Measurements from ENCODE around the gene TBCE.
"Not testable (repeated sequence)": the region's sequence is repeated elsewhere in the genome, so short reads cannot be mapped to it uniquely, and the experiment has no call there.

TBCE gene

GRCh38 chr1:235357485-235358373 lies 9.5 kb upstream of the TBCE start:
- no peak for DNase-seq

DNA sequence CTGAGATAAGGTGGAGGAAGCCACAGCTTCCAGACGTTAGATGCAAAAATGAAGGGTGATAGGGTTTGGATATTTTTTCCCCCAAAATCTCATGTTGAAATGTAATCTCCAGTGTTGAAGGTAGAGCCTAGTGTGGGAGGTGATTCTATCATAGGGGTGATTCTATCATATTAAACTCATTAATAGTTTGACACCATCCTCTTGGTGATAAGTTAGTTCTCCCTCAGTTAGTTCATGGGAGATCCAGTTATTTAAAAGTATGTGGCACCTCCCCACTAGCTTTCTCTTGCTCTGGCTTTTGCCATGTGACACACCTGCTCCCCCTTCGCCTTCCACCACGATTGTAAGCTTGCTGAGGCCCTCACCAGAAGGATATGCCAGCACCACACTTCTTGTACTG lies 8.3 kb upstream of the TBCE start:
- DNase-seq, result no peak

DNA sequence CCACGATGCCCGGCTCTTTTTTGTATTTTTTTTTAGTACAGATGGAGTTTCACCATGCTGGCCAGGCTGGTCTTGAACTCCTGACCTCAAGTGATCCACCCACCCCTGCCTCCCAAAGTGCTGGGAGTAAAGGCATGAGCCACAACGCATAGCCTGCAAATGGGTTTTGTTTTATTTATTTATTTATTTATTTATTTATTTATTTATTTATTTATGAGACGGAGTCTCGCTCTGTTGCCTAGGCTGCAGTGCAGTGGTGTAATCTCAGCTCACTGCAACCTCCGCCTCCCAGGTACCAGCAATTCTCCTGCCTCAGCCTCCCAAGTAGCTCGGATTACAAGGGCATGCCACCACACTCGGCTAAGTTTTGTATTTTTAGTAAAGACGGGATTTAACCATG lies 3.0 kb upstream of the TBCE start:
- not testable (repeated sequence) for DNase-seq

DNA sequence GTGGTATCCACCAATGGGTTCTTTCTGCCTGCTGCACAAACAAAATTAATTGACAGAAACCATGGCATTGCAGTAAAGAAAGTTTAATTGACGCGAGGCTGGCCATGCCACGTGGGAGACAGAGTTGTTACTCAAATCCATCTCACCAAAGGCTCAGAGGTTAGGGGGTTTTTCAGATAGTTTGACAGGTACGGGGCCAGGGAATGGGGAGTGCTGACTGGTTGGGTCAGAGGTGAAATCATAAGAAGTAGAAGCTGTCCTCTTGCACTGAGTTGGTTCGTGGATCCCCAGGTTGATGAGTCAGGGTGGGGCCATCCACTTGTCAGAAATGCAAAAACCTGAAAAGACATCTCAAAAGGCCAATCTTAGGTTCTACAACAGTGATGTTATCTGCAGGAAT lies 941 bp upstream of the TBCE start:
- no peak for DNase-seq

- no peak for DNase-seq
These were observed 1.2 kb downstream of the TBCE start for GRCh38 chr1:235368428-235368827.

DNA sequence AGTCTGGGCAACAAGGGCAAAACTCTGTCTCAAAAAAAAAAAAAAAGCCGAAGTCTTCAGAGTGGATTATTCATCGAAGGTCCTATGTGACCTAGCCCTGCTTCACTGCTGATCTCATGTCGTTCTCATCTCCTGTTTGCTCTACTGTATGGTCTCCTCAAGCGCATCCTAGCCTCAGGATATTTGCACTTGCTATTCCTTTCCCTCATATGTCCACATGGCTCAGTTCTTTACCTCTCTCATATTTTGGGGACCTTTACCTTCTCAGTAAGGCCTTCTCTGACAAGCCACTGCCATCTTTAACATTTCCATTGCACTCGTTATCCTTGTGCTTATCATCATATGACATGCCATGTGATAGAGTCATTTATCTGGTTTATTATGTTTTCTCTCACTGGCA lies 2.6 kb downstream of the TBCE start:
- DNase-seq, result no peak

DNA sequence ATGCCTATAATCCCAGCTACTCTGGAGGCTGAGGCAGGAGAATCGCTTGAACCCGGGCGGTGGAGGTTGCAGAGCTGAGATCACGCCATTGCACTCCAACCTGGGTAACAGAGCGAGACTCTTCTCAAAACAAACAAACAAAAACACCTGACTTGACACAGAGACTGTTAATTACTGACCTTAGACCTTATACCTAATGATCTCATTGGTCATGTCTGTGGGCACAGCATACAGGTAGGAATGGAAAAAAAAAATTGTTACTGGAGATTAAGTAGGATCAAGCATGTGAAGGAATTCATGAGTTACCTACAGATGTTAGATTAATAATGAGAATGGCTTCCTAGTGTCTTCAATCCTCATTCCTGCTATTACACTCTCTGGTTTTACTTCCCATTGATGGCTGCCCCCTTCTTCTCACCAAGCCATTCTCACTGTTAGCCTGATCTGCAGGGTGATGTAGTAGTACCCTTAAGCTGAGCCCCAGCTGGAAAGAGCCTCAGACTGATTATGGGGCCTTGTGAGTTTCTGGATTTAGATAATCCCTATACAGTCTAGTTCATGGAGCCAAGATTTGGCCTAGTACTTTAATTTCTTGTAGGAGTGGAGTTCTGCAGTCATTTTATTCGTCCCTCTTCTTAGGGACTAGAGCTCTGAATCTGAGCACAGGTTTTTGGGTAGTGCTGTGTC lies 8.8 kb downstream of the TBCE start:
- no peak for DNase-seq

- DNase-seq, result not testable (repeated sequence)
These were observed 11.0 kb downstream of the TBCE start for GRCh38 chr1:235378134-235378735.

- not testable (repeated sequence) for DNase-seq
These were observed 14.9 kb downstream of the TBCE start for GRCh38 chr1:235381955-235382739.

- DNase-seq, result not testable (repeated sequence)
These were observed 18.4 kb downstream of the TBCE start for GRCh38 chr1:235385633-235386032.

DNA sequence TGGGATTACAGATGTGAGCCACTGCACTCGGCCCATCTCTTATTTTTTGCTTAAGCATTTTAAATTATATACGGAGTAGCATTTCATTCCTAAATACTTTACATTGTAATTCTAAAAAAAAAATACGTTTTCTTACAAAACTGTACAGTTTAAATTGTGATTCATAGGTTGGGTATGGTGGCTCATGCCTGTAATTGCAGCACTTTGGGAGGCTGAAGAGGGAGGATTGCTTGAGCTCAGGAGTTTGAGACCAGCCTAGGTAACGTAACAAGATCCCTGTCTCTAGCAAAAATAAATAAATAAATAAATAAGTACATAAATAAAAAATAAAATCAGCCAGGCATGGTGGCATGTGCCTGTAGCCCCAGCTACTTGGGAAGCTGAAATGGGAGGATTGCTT lies 24.6 kb downstream of the TBCE start:
- DNase-seq, result no peak

GRCh38 chr1:235397733-235398132 lies 30.5 kb downstream of the TBCE start:
- DNase-seq, result no peak

DNA sequence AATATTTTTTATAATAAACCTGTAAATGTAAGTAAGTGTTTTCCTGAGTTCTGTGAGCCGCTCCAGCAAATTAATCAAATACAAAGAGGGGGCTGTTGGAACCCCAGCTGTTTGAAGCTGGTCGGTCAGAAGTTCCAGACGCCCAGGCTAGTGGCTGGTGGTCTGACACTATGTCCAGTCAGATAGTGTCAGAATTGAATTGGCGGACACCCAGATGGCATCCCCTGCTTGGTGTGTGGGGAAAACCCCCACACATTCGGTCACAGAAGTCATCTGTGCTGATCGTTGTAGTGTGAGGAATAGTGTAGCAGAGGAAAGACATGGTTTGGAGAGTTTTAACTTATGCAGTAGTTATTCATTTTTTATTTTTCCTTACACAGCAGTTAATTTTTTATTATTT lies 32.4 kb downstream of the TBCE start:
- no peak for DNase-seq

DNA sequence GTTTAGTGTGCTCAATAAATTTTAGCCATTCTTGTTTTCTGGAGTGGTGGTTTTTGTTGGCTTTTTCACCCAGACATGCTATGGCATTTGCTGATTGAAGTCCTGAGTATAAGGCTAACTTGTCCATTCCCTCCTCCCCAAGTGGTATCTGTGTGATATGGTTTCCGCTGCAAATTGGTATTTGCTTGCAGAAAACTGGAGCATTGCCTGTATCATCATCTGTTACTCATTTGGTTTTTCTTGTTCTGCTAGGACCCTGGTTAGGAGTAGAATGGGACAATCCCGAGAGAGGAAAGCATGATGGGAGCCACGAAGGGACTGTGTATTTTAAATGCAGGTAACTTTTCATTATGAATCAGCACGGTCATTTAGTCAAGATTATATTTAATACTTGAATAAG lies 34.0 kb downstream of the TBCE start:
- no peak for DNase-seq

DNA sequence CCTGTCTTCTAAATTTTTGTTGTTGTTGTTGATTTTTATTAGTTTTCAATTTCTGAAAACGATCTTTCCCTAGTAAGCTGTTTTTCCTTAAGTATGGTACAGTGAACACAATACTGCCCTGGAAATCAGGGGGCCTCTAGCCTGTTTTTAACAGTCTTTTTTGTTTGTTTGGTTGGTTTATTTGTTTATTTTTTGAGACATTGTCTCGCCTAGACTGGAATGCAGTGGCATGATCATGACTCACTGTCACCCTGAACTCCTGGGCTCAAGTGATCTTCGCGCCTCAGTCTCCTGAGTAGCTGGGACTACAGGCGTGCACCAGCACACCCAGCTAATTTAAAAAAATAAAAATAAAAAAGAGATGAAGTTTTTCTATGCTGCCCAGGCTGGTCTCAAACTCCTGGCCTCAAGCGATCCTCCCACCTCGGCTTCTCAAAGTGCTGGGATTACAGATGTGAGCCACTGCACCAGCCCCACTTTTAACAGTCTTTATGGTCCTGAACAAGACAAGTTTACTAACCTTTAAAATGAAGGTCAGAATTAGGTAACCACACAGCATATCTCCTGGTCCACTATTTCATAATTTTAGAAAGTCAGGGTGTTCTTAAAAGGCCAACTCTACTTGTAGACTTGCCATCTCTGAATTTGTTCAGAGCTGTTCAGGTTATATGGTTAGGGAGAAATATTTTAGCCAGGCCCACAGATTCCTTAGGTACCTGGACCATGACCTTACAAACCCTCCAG lies 35.4 kb downstream of the TBCE start:
- DNase-seq, result no peak

GRCh38 chr1:235403593-235403992 lies 36.4 kb downstream of the TBCE start:
- no peak for DNase-seq

DNA sequence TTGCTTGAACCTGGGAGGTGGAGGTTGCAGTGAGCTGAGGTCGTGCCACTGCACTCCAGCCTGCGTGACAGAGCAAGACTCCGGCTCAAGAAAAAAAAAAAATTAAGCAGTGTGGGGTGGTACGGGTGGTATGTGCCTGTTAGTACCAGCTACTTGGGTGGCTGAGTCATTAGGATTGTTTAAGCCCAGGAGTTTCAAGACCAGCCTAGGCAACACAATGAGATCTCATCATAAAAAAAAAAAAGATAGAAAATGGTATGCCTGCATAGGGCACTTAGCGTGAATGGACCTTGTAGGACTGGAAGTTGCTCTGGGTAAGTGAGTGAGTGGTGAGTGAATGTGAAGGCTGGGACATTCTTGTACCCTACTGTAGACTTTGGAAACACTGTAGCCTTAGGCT lies 37.0 kb downstream of the TBCE start:
- DNase-seq, result no peak

- no peak for DNase-seq
These were observed 40.2 kb downstream of the TBCE start for GRCh38 chr1:235407419-235407818.

DNA sequence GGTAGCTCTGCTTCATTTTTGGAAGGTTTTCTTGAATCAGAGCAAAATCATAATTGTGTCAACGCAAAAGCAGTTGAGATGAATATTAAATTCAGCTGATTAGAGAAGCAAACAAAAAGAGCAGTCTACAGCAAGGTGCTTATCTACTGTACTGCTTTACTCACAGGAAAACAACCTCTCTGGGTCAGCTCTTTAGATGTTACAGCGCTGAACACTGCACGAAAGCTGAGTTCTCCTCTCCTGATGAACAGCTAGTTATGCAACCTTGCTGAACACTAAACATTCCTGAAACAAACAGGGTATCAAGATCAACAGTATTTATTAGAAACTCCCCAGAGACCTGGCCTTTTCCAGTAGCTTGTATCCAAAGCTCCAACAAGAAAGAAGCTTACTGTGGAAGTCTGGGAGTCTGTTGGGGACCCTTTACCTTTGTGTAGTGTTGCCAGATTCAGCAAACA lies 41.3 kb downstream of the TBCE start:
- DNase-seq, result no peak

- no peak for DNase-seq
These were observed 42.0 kb downstream of the TBCE start for GRCh38 chr1:235409042-235409820.

DNA sequence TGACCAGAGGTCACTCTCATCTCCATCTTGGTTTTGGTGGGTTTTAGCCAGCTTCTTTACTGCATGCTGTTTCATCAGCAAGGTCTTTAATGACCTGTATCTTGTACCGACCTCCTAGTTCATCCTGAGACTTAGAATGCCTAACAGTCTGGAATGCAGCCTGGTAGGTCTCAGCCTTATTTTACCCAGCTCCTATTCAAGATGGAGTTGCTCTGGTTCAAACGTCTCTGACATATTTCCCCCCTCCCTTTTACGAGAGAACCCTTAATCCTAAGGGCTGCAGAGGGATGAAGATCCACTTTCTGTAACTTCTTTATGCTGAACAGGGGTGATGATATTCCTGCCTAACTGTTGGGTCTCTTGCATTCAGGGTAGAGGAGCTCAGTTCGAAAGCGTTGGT lies 43.2 kb downstream of the TBCE start:
- DNase-seq, result no peak
